PFSK-1 (cell line): Measurements from ENCODE around the gene BNIP5.

Experiments used
- POLR2AphosphoS5 ChIP-seq: IDR thresholded peaks from 2 replicates; pipeline ENCODE4 v1.6.1; 2012; ENCODE audit warnings: low read depth, mild to moderate bottlenecking, control low read depth, low read length, moderate library complexity
- REST ChIP-seq, 2 experiments: IDR thresholded peaks; 2 replicates each; pipeline versions ENCODE4 v1.6.1 to v1.8.0; 2011 to 2012; ENCODE audit warnings: low read depth in 2 of 2, low read length in 2 of 2, control low read depth in 1 of 2, inconsistent platforms in 1 of 2, mild to moderate bottlenecking in 1 of 2, moderate library complexity in 1 of 2; ENCODE audit not compliant: insufficient read depth in 1 of 2
- SIN3A ChIP-seq: IDR thresholded peaks from 2 replicates; pipeline ENCODE4 v1.6.1; 2012; ENCODE audit warnings: mild to moderate bottlenecking, low read length, moderate library complexity, borderline replicate concordance; ENCODE audit not compliant: insufficient read depth
- TAF1 ChIP-seq: IDR thresholded peaks from 2 replicates; pipeline ENCODE4 v1.6.1; 2012; ENCODE audit warnings: low read length, control low read depth, borderline replicate concordance; ENCODE audit not compliant: insufficient read depth

GRCh38 chr6:36367743-36368142, 31.1 kb upstream of the BNIP5 start:
- TF ChIP-seq REST (IDR thresholded peaks at IDR 0.05; ENCODE audit: insufficient read depth in 1 of 2, low read depth in 2 of 2, low read length in 2 of 2) (no peak), TAF1 (no peak), POLR2AphosphoS5 (no peak), SIN3A (no peak)
